ENCODE measurements around the gene PKP1.
"Not testable (repeated sequence)": the region's sequence is repeated elsewhere in the genome, so short reads cannot be mapped to it uniquely, and the experiment has no call there.

The PKP1 gene

GRCh38 chr1:201253411-201253810 lies 29.9 kb upstream of the PKP1 start:
- Histone ChIP-seq H3K36me3 (ENCODE audit: control insufficient read depth, insufficient read depth, low read length) (no peaks in the 10 kb centered on the region), H3K27me3 (ENCODE audit: control insufficient read depth, insufficient read depth, low read length) (peaks cover 3% of the 10 kb centered on the region), H3K4me1 (ENCODE audit: control insufficient read depth, insufficient read depth, low read length) (peaks cover 8% of the 10 kb centered on the region), H3K4me3 (ENCODE audit: low read length) (no peak overlapping the region), H3K9me3 (ENCODE audit: control insufficient read depth, low read length) (no peaks in the 10 kb centered on the region), H3K9ac (ENCODE audit: low read length) (no peak overlapping the region)

GRCh38 chr1:201253906-201254624 lies 29.2 kb upstream of the PKP1 start:
- Histone ChIP-seq H3K36me3 (ENCODE audit: control insufficient read depth, insufficient read depth, low read length) (no peaks in the 10 kb centered on the region), H3K9me3 (ENCODE audit: control insufficient read depth, low read length) (no peaks in the 10 kb centered on the region), H3K4me1 (ENCODE audit: control insufficient read depth, insufficient read depth, low read length) (peaks cover 8% of the 10 kb centered on the region), H3K9ac (ENCODE audit: low read length) (no peak overlapping the region), H3K4me3 (ENCODE audit: low read length) (no peak overlapping the region), H3K27me3 (ENCODE audit: control insufficient read depth, insufficient read depth, low read length) (peaks cover 3% of the 10 kb centered on the region)

GRCh38 chr1:201254625-201255478 lies 28.5 kb upstream of the PKP1 start:
- H3K9ac ChIP-seq (ENCODE audit: low read length), result no peak overlapping the region
- peaks cover 10% of the 10 kb centered on the region for H3K4me1 ChIP-seq (ENCODE audit: control insufficient read depth, insufficient read depth, low read length)
- H3K4me3 ChIP-seq (ENCODE audit: low read length), result no peak overlapping the region
- no peaks in the 10 kb centered on the region for H3K36me3 ChIP-seq (ENCODE audit: control insufficient read depth, insufficient read depth, low read length)
- peaks cover 8% of the 10 kb centered on the region for H3K27me3 ChIP-seq (ENCODE audit: control insufficient read depth, insufficient read depth, low read length)
- H3K9me3 ChIP-seq (ENCODE audit: control insufficient read depth, low read length), result no peaks in the 10 kb centered on the region

GRCh38 chr1:201255479-201256362 lies 27.6 kb upstream of the PKP1 start:
- Histone ChIP-seq H3K36me3 (ENCODE audit: control insufficient read depth, insufficient read depth, low read length) (no peaks in the 10 kb centered on the region), H3K27me3 (ENCODE audit: control insufficient read depth, insufficient read depth, low read length) (peaks cover 10% of the 10 kb centered on the region), H3K9me3 (ENCODE audit: control insufficient read depth, low read length) (no peaks in the 10 kb centered on the region), H3K4me1 (ENCODE audit: control insufficient read depth, insufficient read depth, low read length) (peaks cover 14% of the 10 kb centered on the region), H3K9ac (ENCODE audit: low read length) (no peak overlapping the region), H3K4me3 (ENCODE audit: low read length) (no peak overlapping the region)

- H3K9ac ChIP-seq (ENCODE audit: low read length); H3K9me3 ChIP-seq (ENCODE audit: control insufficient read depth, low read length); H3K4me3 ChIP-seq (ENCODE audit: low read length); H3K36me3 ChIP-seq (ENCODE audit: control insufficient read depth, insufficient read depth, low read length): not testable (repeated sequence)
- peaks cover 18% of the 10 kb centered on the region for H3K4me1 ChIP-seq (ENCODE audit: control insufficient read depth, insufficient read depth, low read length)
- peaks cover 10% of the 10 kb centered on the region for H3K27me3 ChIP-seq (ENCODE audit: control insufficient read depth, insufficient read depth, low read length)
These were observed 25.2 kb upstream of the PKP1 start for GRCh38 chr1:201258132-201258531.

- H3K27me3 ChIP-seq (ENCODE audit: control insufficient read depth, insufficient read depth, low read length), result peaks cover 10% of the 10 kb centered on the region
- H3K4me3 ChIP-seq (ENCODE audit: low read length), result no peak overlapping the region
- no peaks in the 10 kb centered on the region for H3K36me3 ChIP-seq (ENCODE audit: control insufficient read depth, insufficient read depth, low read length)
- no peak overlapping the region for H3K9ac ChIP-seq (ENCODE audit: low read length)
- H3K9me3 ChIP-seq (ENCODE audit: control insufficient read depth, low read length), result no peaks in the 10 kb centered on the region
- H3K4me1 ChIP-seq (ENCODE audit: control insufficient read depth, insufficient read depth, low read length), result peaks cover 18% of the 10 kb centered on the region
These were observed 24.5 kb upstream of the PKP1 start for GRCh38 chr1:201258763-201259230.

- peak overlapping the region; percentile 23 for H3K4me3 ChIP-seq (ENCODE audit: low read length)
These were observed 23.6 kb upstream of the PKP1 start for GRCh38 chr1:201259476-201260235.

GRCh38 chr1:201260236-201260590 lies 23.1 kb upstream of the PKP1 start:
- peak overlapping the region; percentile 23 for H3K4me3 ChIP-seq (ENCODE audit: low read length)
- no peaks in the 10 kb centered on the region for H3K9me3 ChIP-seq (ENCODE audit: control insufficient read depth, low read length)
- peaks cover 10% of the 10 kb centered on the region for H3K27me3 ChIP-seq (ENCODE audit: control insufficient read depth, insufficient read depth, low read length)
- H3K9ac ChIP-seq (ENCODE audit: low read length), result peak overlapping the region; percentile 50
- H3K4me1 ChIP-seq (ENCODE audit: control insufficient read depth, insufficient read depth, low read length), result peaks cover 18% of the 10 kb centered on the region
- no peaks in the 10 kb centered on the region for H3K36me3 ChIP-seq (ENCODE audit: control insufficient read depth, insufficient read depth, low read length)

More at GRCh38 chr1:201259476-201260235, 23.6 kb upstream of the PKP1 start:
- Histone ChIP-seq H3K27me3 (ENCODE audit: control insufficient read depth, insufficient read depth, low read length) (peaks cover 10% of the 10 kb centered on the region), H3K9me3 (ENCODE audit: control insufficient read depth, low read length) (no peaks in the 10 kb centered on the region), H3K36me3 (ENCODE audit: control insufficient read depth, insufficient read depth, low read length) (no peaks in the 10 kb centered on the region), H3K4me1 (ENCODE audit: control insufficient read depth, insufficient read depth, low read length) (peaks cover 18% of the 10 kb centered on the region), H3K9ac (ENCODE audit: low read length) (peak overlapping the region; percentile 50)

GRCh38 chr1:201260648-201261311 lies 22.5 kb upstream of the PKP1 start:
- H3K36me3 ChIP-seq (ENCODE audit: control insufficient read depth, insufficient read depth, low read length), result no peaks in the 10 kb centered on the region
- no peak overlapping the region for H3K4me3 ChIP-seq (ENCODE audit: low read length)
- peaks cover 10% of the 10 kb centered on the region for H3K27me3 ChIP-seq (ENCODE audit: control insufficient read depth, insufficient read depth, low read length)
- H3K9me3 ChIP-seq (ENCODE audit: control insufficient read depth, low read length), result no peaks in the 10 kb centered on the region
- no peak overlapping the region for H3K9ac ChIP-seq (ENCODE audit: low read length)
- peaks cover 18% of the 10 kb centered on the region for H3K4me1 ChIP-seq (ENCODE audit: control insufficient read depth, insufficient read depth, low read length)

GRCh38 chr1:201261771-201262547 lies 21.3 kb upstream of the PKP1 start:
- no peak overlapping the region for H3K4me3 ChIP-seq (ENCODE audit: low read length)
- no peaks in the 10 kb centered on the region for H3K36me3 ChIP-seq (ENCODE audit: control insufficient read depth, insufficient read depth, low read length)
- peaks cover 10% of the 10 kb centered on the region for H3K27me3 ChIP-seq (ENCODE audit: control insufficient read depth, insufficient read depth, low read length)
- peaks cover 18% of the 10 kb centered on the region for H3K4me1 ChIP-seq (ENCODE audit: control insufficient read depth, insufficient read depth, low read length)
- no peaks in the 10 kb centered on the region for H3K9me3 ChIP-seq (ENCODE audit: control insufficient read depth, low read length)
- no peak overlapping the region for H3K9ac ChIP-seq (ENCODE audit: low read length)
